ENCODE results near the gene KCNAB1. TPM values are rescaled to one million over a fixed set of nuclear protein-coding genes. Genes with fewer than 3 reads are reported as not detected.

Gene KCNAB1
- total and polyA plus RNA-seq, 2 donors (not counting 3 experiments of a cell fraction or from before 2014, with no cell fraction given) = 0.21 TPM; not detected in 1

GRCh38 chr3:156176048-156176447 is 55.7 kb downstream of the KCNAB1 start:
- Histone ChIP-seq H4K20me1 (replicated peaks; ENCODE audit: control insufficient read depth, extremely low read depth, insufficient read depth, low read length) (no peaks in the 10 kb centered on the region), H2AFZ (ENCODE audit: low read depth, low read length) (no peak overlapping the region), H3K9me3 (replicated peaks; ENCODE audit: control insufficient read depth, insufficient read depth, low read length) (no peaks in the 10 kb centered on the region), H3K27ac (ENCODE audit: insufficient read depth, low read depth, low read length) (no peak overlapping the region), H3K79me2 (ENCODE audit: control insufficient read depth, insufficient read depth, low read length) (no peaks in the 10 kb centered on the region), H3K4me1 (ENCODE audit: control insufficient read depth, extremely low read depth, insufficient read depth, low read length) (no peaks in the 10 kb centered on the region), H3K4me2 (ENCODE audit: insufficient read depth, low read length) (no peak overlapping the region), H3K27me3 (ENCODE audit: control insufficient read depth in 2 of 2, insufficient read depth in 2 of 2, low read length in 2 of 2) (no peaks in the 10 kb centered on the region), H3K36me3 (ENCODE audit: control insufficient read depth in 2 of 2, extremely low read depth in 1 of 2, insufficient read depth in 2 of 2, low read length in 2 of 2) (no peaks in the 10 kb centered on the region), H3K9me1 (replicated peaks; ENCODE audit: control insufficient read depth, extremely low read depth, insufficient read depth, low read length) (no peaks in the 10 kb centered on the region), H3K4me3 (replicated peaks in 1 of 3; ENCODE audit: insufficient read depth in 1 of 3, low read depth in 1 of 3, low read length in 3 of 3) (no peak overlapping the region), H3K9ac (replicated peaks; ENCODE audit: extremely low read depth, insufficient read depth, low read length) (no peak overlapping the region)
- TF ChIP-seq POLR2AphosphoS5 (IDR thresholded peaks at IDR 0.05; ENCODE audit: insufficient read depth, low read depth, low read length) = no peak
- TF ChIP-seq GATA2 (IDR thresholded peaks at IDR 0.05; ENCODE audit: insufficient read depth, insufficient read length, low read depth, low read length) = no peak
- TF ChIP-seq MYC (IDR thresholded peaks at IDR 0.05; ENCODE audit: low read depth, low read length) = no peak
- no peak for TF ChIP-seq EZH2 (IDR thresholded peaks at IDR 0.05; ENCODE audit: borderline replicate concordance, low read depth, low read length, severe bottlenecking)
- TF ChIP-seq MAX (IDR thresholded peaks at IDR 0.05; ENCODE audit: insufficient read depth, insufficient read length) = no peak
- TF ChIP-seq POLR2A (IDR thresholded peaks at IDR 0.05; ENCODE audit: low read depth, low read length) = no peak
- TF ChIP-seq JUN (IDR thresholded peaks at IDR 0.05; ENCODE audit: borderline replicate concordance, insufficient read depth, insufficient read length, low read depth) = no peak
- TF ChIP-seq FOS (IDR thresholded peaks at IDR 0.05; ENCODE audit: borderline replicate concordance, insufficient read depth, low read length) = no peak
- no peak for TF ChIP-seq CTCF (IDR thresholded peaks at IDR 0.05; ENCODE audit: extremely low read depth in 1 of 2, insufficient read depth in 1 of 2, low read depth in 1 of 2, low read length in 2 of 2)
- no TSS peak for BruUV-seq (replicated peaks)
- ChIA-PET POLR2A (no interaction called here), CTCF (interaction anchor here (2.3 to 7.7 kb wide), 4 partner anchors 25 to 334 kb away, joined by 79 to 424 read pairs (median 193); no protein-coding TSS in a partner anchor)
- intact Hi-C loops (cut with micrococcal nuclease) (no loop called here), dilution Hi-C loops (cut with MboI; ENCODE audit: extremely low pct_ligation_motif_present, low sequenced_read_pairs) (no loop called here)
- DNase-seq (ENCODE audit: low read depth, low spot score) (no peak), FAIRE-seq (no peak)

Measured in endothelial cell of umbilical vein (primary cell).